ENCODE measurements around the gene EDA.

The EDA gene

DNA sequence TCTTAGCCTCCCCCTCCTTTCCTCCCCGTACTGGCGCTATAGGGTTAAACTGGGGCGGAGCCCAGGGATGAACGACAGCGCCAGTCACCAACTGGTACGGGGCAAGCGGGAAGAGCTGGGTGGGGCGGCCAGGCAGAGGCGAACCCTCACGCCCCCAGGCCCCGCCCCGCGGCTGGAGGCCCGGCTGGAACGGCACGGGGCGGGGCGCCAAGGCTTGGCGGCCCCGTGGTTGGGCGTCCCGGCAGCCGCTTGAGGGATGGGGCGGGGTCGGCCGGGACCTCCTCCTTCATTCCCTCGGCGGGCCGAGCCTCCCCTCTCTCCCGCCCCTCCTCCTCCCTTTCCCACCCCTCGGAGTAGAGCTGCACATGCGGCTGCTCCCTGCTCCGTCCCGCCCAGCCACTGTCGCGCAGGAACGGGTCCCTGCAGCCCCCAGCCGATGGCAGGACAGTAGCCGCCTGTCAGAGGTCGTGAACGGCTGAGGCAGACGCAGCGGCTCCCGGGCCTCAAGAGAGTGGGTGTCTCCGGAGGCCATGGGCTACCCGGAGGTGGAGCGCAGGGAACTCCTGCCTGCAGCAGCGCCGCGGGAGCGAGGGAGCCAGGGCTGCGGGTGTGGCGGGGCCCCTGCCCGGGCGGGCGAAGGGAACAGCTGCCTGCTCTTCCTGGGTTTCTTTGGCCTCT, at the start of gene EDA:
Gene EDA (plus strand): TSS at position 335 of the 678 bp plus-strand sequence.
- no peak for DNase-seq (ENCODE audit: low spot score)

DNA sequence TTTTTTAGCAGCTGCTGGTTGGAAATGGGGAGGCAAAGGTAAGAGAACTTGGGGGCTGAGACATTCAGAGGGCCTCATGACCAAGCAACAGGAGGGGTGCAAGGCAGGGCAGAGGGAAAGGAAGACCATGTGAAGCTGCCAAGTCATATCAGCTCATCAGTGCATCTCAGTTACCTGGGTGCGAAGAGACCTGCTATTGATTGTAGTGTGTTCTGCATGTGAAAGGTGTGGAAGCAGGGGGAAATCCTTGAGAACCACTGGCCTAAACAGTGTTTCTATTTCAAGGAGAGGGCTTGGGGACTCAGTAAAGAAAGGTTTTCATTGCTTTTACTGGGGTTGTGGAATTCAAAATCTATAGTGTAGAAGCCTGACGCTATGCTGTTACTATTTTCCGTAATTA, 47.1 kb upstream of the EDA start:
- DNase-seq (ENCODE audit: low spot score): no peak

DNA sequence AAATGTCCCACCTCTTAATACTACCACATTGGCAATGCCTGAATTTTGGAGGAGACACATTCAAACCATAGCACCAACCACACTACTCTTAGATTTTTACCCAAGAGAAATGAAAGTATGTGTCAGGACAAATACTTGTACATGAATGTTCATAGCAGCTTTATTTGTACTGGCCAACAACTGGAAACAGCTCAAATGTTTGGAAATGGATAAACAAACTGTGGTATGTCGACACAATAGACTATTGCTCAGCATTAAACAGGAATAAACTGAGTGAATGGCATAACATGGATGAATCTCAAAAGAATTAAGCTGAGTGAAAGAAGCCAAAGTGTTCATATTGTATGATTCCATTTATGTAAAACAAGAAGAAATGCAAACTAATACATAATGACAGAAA, 18.5 kb upstream of the EDA start:
- DNase-seq (ENCODE audit: low spot score): no peak

DNA sequence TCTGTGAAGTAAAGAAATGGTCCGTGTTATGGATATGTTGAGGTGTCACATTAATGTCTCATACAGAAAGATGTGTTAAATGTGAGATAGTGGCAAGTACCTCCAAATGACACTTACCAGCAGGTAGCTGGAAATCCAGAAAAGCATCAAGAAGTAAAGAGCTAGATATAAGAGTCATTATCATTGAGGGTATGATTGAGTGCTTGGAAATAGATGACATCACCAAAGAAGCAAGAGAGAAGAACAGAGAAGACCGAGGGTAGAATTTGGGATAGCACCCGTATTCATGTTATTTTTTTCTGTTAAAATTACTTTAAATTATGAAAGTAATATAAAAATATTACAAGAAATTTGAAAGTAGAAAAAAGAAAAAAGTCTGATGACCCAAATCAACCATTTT, 15.7 kb upstream of the EDA start:
- no peak for DNase-seq (ENCODE audit: low spot score)

DNA sequence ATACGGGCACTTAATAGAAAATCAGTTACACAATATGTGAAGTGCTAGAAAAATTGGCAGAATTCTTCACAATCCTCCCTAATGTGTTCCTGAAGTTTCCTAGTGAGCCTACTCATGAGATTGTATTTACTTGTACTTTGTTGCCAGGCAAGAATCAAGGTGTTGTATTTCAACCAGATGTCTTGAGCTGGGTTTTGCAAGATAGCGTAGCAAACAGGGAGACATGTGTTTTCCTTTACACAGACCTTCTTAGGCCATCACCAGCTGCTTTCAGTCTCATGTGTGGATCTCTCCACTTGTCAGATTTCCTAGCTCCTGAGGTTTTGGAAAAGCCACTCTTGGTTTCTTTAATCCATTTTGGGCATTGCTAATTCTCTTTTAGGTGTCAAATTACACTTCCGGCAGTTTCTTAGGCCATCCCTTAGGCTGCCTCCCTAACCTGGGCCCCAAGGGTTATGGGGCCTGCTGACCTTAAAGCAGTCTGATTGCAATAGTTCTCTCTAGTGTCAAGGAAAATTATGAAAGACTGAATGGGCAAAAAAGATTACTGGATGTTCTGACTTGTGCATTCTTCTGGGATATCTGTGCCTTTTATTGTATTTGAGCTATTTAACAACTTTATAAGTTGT, 12.2 kb upstream of the EDA start:
- DNase-seq (ENCODE audit: low spot score): no peak

DNA sequence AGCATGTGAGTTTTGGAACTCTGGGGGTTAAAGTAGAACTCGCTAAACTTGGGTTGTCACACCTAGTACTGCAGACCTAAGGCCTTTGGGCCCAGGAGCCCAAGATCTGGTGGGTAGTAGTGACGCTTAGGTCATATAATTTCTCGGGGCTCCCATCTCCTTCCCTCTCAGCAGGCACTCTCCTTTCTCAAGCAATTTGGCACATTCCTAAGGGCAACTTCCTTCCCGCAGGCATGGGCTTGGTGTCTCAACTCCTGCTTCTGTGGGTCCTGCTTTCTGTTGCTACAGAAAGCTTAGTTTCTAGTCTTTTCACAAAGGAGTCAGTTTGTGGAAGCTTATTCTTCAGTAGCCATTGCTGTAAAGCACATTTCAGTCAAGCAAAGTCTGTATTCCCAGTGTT, 10.4 kb upstream of the EDA start:
- DNase-seq (ENCODE audit: low spot score): no peak

DNA sequence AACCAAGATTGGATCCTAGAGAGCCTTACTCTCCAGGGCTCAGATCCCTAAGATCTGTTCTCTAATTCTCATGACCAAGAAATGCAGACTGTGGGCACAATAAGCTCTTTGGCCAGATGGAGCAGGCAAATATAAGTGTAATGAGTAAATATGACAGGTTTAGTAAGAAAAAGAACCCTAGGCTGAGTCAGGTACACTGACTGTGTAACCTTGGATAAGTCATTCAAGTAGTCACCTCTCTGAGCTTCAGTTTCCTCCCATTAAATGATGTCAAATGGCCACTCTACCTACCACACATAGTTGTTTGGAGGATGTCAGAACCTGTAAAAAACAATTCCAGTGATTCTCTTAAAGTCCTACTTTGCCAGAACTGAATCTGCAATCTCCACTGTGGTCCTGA, 8.3 kb upstream of the EDA start:
- no peak for DNase-seq (ENCODE audit: low spot score)

DNA sequence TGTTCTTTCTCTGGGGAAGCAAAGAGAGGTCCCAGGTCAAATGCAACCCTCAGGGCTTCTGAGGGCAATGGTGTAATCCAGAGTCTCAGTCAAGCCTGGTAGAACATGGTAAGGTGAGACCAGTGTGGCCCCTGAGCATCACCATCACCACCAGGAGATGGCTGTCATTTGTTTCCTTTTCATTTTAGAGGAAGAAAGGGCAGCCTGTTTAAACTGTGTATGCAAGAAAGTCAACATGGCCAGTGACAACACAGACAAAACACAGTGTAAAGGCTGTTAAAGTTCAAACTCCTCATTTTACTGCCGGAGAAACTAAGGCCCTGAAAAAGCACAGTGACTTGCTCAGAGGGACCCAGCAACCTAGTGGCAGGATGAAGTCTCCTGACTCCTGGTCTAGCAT, 2.0 kb upstream of the EDA start:
- no peak for DNase-seq (ENCODE audit: low spot score)

DNA sequence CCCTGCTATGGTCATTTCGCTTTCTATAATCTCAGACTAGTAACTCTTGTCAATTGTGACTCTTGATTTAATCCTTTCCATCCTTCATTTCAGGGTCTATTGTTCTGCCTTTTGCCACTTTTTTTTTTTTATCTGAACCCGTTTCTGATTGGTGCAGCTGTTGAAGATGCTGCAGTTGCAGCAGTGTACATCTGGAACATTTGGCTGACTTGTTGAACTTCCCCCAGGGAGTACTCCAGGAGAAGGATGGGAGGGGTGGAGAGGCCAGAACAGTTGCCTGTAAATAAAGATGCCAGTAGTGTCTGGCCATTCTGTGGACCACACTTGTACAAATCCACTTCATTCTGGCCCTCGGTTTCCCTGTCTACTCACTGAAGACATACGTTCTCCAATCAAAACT, 1.0 kb upstream of the EDA start:
- no peak for DNase-seq (ENCODE audit: low spot score)

DNA sequence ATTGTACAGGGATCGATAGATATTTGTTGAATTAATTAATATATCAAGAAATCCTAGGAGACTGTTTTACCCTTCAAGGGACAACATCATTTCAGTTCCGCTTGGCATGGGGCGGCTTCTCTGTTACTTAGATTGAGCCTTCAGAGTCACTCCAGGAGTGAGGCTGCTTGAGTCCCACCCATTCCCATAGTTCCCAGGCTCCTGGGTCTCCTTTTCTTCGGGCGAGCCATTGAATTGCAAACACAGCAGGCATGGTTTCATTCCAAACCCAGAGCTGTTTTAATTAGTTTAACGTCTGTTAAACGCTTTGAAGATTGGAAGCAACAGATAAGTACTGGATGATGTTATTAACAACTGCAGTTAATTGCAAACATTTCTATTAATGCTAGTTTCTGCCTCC, 571 bp upstream of the EDA start:
- no peak for DNase-seq (ENCODE audit: low spot score)

DNA sequence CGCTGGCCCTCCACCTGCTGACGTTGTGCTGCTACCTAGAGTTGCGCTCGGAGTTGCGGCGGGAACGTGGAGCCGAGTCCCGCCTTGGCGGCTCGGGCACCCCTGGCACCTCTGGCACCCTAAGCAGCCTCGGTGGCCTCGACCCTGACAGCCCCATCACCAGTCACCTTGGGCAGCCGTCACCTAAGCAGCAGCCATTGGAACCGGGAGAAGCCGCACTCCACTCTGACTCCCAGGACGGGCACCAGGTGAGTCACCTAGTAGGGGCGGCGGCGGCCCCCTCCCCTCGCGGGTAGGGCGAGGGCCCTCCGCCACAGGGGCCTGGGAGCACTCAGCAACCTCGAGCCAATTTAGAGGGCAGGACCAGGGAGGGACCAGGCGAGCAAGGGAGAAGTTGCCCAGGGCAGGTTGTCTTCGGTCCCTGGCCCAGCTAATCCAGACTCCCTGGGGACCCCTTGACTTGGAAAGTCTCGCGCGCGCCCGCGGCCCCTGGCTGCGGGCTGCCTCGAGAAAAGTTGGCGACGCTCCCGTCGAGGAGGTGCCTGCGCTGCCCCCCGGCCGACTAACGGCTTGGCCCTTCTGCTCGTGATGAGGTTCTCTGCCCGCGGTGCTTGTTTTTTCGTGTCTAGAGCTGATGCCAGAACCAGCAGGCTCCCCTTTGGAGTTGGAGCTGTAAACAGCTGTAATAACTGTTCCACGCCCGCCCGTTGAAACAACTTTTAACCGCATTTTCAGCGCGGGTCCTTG, 717 bp downstream of the EDA start:
- no peak for DNase-seq (ENCODE audit: low spot score)

DNA sequence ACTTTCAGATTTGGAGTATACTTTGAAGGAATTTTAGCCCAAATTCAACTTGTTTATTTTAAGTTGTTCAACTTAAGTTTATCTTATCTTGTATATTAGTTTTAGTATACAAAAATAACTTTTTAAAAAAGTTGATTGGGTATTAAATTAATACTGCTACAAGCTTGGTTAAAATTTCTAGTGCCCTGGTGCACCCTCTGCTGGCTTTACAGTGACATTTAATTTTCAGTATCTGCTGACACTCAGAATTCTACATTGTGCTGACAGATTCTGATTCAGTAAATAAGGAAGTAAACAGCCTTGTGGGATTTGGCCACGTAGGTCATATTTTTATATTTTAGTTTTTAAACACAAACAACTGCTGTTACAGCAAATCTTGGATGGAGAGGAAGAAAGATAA, 2.9 kb downstream of the EDA start:
- no peak for DNase-seq (ENCODE audit: low spot score)

DNA sequence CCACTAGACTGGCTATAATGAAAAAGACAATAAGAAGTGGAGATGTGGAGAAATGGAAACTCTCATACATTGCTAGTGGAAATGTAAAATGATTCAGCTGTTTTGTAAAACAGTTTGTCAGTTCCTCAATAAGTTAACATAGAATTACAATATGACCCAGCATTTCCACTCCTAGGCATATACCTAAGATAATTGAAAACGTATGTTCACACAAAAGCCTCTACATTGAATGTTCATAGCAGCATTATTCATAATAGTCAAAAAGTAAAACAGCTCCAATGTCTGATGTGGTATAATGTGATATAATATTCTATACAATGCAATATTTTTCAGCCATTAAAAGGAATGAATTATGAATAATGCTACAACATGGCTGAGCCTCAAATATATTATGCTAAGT, 10.2 kb downstream of the EDA start:
- DNase-seq (ENCODE audit: low spot score): no peak

DNA sequence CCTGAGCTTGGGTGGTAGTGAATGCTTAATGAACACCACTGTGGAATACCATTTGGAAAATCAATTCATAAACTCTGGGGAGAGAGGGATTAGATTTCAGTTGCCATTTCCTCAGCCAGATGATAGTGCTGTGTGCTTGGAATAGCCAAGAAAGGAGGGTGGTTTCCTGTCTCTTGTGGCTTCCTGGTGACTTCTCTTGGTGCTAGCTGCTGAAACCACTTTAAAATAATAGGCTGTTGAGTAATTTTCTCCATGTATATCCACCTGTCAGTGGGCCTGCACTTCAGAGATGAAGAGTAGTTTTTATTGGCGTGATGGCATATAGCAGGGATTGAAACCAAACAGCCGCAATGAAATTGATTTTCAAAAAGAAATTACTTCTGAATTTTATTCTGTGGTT, 11.8 kb downstream of the EDA start:
- DNase-seq (ENCODE audit: low spot score): no peak

DNA sequence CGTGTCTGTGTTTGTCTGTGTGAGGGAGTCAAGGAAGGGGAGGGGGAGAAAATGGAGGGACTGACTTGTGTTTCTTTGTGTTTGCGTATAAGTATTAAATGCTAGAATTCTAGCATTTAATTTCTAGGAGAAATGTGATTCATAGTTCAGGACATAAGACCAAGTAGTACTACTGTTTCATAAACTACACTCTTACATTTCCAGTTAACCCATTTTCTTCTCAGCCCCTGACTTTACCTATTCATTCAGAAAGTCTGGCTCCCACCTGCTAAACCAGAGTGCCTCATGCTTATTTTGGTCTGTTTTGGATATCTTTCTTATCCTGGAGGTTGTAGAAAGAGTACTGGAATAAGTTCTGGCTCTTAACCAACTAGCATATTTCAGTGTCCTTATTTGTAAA, 14.2 kb downstream of the EDA start:
- no peak for DNase-seq (ENCODE audit: low spot score)

DNA sequence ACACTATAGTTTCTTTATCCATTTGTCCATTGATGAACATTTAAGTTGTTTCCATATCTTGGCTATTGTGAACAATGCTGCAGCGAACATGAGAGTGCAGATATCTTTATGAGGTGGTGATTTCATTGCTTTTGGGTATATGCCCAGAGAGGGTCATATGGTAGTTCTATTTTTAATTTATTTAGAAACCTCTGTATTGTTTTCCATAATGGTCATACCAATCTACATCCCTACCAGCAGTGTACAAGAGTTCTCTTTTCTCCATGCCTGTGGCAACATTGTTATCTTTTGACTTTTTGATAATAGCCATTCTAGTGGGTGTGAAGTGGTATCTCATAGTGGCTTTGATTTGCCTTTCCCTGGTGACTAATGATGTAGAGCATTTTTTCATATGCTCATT, 48.8 kb downstream of the EDA start:
- no peak for DNase-seq (ENCODE audit: low spot score)

DNA sequence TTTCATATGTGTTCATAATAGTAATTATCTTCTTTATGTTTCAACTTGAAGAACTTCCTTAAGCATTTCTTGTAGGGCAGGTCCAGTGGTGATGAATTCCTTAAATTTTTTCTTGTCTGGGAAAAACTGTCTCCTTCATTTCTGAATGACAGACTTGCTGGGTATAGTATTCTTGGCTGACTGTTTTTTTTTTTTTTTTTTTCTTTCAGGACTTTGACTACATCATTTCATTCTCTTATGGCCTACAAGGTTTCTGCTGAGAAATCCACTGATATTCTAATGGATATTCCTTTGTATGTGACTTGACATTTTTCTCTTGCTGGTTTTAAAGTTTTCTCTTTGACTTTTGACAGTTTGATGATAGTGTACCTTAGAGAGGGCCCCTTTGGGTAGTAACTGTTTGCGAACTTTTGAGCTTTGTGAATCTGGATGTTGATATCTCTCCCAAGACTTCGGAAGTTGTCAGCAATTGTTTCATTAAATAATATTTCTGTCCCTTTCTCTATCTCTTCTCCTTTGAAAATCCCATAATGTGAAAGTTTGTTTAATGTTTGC, 54.2 kb downstream of the EDA start:
- no peak for DNase-seq (ENCODE audit: low spot score)

DNA sequence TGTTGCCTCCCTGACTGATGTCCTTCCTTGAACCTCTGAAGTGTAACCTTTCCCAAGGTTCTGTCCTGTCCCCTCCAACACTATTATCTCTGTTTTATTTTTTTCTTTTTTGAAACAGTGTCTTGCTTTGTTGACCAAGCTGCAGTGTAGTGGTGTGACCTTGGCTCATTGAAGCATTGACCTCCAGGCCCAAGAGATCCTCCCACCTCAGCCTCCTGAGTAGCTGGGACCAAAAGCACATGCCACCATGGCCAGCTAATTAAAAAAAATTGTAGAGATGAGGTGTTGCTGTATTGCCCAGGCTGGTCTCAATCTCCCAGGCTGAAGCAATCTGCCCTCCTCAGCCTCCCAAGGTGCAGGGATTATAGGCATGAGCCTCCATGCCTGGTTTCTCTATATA, 59.0 kb downstream of the EDA start:
- DNase-seq (ENCODE audit: low spot score): no peak

DNA sequence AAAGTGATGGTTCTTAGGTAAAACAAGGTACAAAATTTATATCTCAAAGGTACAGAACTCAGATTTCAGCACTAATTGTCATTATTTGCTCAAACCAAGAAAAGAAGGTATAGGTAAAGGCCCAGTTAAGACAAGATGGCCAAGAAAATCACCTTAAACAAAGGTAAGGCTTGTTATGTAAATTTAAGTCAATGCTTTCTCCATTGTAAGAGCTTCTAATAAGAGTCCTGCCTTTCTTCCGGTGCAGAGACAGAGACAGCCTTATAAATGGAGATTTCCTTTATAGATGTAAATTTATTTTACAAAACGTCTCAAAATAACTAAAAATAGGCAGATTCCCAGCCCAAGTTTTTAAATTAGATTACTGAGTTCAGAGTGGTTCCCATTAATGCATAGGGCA, 89.9 kb downstream of the EDA start:
- no peak for DNase-seq (ENCODE audit: low spot score)

DNA sequence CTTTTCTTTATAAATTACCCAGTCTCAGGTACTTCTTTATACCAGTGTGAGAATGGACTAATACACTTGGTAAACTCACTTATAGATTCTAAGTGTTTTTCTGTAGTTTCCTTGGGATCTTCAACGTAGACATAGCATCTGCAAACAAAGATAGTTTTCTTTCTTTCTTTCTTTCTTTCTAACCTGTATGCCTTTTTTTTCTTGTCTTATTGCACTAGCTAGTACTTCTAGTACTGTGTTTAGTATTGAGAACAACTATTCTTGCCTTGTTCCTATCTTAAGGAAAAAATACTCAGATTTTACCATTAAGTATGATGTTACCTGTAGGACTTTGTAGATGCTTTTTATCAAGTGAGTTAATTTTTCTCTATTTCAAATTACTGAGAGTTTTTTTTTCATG, 102.2 kb downstream of the EDA start:
- no peak for DNase-seq (ENCODE audit: low spot score)

DNA sequence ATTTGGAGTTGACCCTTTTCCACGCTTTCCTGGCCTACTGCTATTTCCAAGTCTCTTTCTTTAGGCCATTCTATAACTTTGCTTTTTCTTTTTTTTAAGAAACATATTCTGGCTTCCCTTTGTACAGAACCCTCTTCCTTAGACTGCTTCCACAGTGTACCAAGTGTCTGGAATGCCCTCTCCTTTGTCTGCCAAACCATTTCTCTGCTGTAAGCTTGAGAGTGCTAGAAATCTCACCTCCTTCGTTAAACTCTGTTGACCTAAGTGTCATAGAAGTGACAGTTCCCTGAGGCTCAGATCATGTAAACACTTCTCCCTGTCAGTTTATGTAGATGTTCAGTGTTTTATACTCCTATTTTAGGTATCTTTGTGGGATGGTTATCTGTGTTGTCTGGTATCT, 108.4 kb downstream of the EDA start:
- no peak for DNase-seq (ENCODE audit: low spot score)

DNA sequence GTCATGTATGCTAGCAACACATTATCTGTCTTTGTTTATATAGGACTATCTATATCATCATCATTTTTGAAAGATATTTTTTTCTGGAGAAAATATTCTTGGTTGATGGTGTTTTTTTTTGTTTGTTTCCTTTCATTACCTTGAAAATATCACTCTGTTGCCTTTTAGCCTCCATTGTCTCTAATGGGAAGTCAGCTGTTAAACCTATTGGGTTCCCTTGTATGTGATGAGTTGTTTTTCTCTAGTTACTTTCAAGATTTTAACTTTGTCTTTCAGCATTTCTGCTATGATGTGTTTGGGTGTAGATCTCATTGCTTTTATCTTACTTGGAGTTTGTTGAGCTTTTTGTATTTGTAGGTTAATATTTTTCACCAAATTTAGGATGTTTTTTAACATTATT, 124.4 kb downstream of the EDA start:
- DNase-seq (ENCODE audit: low spot score): no peak

DNA sequence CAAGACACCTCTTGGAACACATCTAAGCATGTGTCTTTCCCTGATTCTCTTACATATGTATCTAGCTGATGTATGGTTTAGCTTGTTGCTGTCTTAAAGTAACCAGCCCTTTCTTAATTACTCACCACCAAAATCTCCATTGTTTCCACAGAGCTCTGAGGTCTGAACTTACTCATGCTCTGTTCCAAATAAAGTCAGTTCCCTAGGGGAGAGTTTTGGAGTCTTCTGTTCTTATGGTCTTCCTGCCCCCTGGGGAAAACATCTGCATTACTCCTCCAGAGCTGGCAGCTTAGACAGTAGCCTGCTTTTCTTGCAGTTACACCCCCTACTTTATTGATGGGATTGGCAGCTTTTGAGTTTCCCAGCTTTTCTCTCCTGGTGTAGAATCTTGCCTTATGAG, 125.8 kb downstream of the EDA start:
- DNase-seq (ENCODE audit: low spot score): no peak

Data from HuH-7.5 (cell line).